ENCODE measurements around the gene PRUNE2.
"Not testable (repeated sequence)": the region's sequence is repeated elsewhere in the genome, so short reads cannot be mapped to it uniquely, and the experiment has no call there.

PRUNE2 gene

DNA sequence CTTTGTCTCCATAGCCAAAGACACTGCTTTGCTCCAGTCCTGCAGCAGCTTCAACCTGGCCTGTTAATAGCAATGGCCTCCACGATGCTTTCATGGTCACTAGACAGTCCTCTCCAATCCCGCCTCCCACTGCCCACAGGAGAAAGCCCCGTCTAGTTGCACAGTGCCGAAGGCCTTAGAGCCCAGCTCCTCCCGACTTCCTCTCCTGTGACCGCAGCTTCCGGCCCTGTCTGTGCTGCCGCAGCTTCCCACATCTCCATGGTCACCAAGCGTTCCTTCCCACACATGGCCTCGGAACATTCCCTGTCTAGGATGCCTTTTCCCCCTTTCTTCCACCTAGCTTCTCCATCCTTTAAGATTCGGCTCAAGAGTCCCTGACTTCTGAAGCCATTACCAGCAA lies 118.2 kb downstream of the PRUNE2 start:
- no peak for DNase-seq

- no peak for DNase-seq
Observed at GRCh38 chr9:76785501-76785900, 120.4 kb downstream of the PRUNE2 start.

DNA sequence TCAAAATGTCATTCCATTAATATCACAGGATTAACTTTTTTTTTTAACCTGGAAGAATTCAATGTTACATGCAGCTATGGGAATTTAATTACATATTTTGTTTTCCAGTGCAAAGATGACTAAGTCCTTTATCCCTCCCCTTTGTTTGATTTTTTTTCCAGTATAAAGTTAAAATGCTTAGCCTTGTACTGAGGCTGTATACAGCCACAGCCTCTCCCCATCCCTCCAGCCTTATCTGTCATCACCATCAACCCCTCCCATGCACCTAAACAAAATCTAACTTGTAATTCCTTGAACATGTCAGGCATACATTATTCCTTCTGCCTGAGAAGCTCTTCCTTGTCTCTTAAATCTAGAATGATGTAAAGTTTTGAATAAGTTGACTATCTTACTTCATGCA lies 121.0 kb downstream of the PRUNE2 start:
- DNase-seq, result no peak

DNA sequence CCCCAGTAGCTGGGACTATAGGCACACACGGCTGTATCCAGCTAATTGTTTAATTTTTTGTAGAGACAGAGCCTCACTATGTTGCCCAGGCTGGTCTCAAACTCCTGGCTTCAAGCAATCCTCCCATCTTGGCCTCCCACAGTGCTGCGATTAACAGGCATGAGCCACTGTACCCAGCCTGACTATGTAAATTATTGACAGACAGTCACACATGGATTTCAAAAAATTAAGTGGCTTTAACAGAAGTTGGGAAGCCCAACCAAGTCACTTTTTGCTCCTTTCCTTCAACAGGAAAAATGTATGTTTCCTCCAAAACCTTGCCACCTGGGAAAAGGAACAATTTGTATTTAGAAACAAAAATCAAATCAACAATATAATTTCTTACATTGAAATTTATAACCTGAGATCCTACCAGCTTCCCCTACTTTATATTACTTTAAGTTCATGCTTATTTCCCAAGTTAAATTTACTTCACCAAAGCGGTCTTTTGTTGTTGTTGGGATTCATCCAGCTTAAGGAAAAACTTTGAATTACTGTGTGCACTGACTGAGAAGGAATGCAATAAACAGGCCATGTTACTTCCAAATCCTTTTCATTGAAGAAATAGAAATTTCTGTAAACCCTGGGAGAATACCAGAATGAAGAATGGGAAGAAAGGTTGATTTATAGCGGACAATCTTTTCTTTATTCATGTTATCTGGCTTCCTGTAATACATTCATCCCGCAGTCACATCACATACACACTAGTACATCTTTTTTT lies 133.0 kb downstream of the PRUNE2 start:
- DNase-seq, result no peak

GRCh38 chr9:76766126-76766525 lies 139.8 kb downstream of the PRUNE2 start:
- DNase-seq, result no peak

DNA sequence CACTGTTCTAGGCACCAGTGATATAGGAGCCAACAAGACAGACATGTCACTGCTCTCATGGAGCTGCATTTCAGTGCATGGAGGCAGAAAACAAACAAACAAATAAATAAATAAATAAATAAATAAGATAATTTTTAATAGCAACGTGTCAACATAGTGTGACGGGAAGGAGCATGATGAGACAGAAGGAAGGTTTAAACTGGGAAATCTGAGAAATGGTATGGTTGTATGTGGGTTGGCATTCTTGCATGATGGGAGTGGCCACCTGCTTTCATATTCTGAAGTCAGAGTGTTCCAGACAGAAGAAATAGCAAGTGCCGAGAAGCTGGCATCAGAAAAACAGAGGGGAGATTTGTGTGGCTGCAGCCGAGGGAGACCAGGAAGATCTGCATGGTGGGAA lies 141.8 kb downstream of the PRUNE2 start, which contains the start of gene PCA3:
Gene PCA3 (plus strand): TSS at position 301 of the 400 bp plus-strand sequence.
- no peak for DNase-seq

- DNase-seq, result no peak
Observed at GRCh38 chr9:76761448-76761847, 144.5 kb downstream of the PRUNE2 start.

GRCh38 chr9:76759732-76760131 lies 146.2 kb downstream of the PRUNE2 start:
- DNase-seq, result no peak

DNA sequence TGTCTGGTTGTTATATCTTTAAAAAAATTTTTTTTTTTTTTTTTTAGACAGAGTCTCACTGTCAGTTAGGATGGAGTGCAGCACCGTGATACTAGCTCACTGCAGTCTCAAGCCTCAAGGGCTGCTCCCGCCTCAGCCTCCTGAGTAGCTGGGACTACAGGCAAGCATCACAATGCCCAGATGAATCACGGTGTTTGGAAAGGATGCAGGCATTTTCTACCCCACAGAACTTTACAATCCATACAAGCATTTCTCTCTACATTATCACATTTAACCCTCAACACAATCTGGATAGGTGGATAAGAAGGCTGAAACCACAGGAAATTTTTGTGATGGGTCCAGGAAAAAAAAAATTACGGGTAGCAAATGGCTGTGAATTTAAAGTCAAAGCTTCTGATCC lies 147.4 kb downstream of the PRUNE2 start:
- DNase-seq, result no peak

- no peak for DNase-seq
Observed at GRCh38 chr9:76756941-76757673, 148.8 kb downstream of the PRUNE2 start.

GRCh38 chr9:76756268-76756640 lies 149.7 kb downstream of the PRUNE2 start:
- DNase-seq, result no peak

DNA sequence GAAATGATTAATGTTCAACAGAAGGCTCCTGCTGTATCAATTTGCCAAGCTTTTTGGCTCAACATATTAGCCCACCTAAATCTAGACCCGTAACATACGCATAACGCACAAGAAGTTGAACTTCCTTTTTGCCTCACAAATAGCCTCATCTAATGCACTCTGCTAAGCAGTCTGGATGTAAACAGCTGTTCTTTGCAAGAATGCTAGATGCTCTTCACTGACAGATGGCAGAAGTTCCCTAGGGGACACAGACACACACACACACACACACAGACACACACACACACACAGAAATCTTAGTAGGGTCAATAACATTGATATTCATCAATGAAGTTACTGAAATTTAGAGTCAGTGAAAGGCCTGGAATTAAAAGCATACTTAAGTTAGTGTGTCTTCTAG lies 154.9 kb downstream of the PRUNE2 start:
- DNase-seq, result no peak

DNA sequence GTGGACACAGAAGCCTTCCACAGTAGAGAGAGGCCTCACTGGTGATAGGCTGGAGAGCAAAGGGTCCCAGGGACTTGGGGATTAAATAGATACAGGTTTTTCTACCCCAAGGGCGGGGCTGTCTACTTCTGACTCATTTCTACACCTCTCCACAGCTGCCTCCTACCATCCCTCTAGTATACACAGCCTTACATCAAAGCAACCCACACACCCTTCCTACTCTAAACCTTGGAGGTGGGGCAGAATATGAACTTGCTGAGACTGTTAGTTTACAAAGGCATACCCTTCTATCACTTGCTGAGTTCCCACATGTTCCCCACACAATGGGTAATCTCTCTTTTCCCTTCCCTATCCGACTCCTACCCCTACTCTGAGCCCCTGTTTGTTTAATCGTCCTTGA lies 161.6 kb downstream of the PRUNE2 start:
- DNase-seq, result no peak

DNA sequence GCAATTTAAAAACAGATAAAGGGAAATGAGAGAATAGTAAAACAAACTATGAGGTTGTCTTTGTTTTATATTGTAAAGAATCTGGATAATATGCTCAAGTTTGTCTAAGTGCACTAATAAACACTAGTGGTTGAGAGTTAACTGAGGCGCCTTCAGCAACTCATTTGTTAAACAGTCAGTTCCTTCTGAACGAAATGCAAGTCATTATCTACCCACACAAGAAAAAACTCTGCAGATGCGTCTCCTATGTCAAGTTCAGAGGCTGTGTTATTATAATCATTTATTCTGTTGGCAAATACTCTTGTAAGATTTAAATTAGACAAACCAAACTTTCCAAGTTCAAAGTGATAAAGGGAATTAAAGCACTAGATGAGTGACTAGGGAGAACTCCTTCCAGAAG lies 162.0 kb downstream of the PRUNE2 start:
- DNase-seq, result no peak

DNA sequence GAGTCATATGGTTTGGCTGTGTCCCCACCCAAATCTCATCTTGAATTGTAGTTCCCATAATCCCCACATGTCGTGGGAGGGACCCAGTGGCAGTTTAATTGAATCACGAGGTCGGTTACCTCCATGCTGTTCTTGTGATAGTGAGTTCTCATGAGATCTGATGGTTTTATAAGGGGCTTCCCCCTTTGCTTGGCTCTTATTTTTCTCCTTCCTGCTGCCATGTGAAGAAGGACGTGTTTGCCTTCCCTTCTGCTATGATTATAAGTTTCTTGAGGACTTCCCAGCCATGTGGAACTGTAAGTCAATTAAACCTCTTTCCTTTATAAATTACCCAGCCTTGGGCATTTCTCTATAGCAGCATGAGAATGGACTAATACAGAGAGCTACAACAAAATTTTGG lies 163.0 kb downstream of the PRUNE2 start:
- DNase-seq, result not testable (repeated sequence)

DNA sequence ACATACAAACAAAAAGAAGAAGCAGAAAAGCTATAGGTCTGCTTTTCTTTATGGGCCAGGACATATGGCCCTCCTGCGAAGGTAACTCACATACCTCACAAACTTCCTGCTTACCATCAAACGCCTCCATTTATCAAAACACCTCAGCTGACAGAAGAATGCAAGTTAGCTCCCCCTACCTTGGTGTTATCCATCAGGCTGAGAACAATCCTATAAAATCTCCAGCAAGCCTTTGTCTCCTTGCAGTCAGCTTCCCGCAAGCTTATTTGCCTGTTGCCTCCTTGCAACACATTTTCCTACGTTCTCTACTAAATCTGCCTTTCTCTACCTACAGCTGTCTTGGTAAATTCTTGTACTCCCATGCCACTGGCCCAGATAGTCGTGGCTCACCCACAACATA lies 164.4 kb downstream of the PRUNE2 start:
- no peak for DNase-seq

DNA sequence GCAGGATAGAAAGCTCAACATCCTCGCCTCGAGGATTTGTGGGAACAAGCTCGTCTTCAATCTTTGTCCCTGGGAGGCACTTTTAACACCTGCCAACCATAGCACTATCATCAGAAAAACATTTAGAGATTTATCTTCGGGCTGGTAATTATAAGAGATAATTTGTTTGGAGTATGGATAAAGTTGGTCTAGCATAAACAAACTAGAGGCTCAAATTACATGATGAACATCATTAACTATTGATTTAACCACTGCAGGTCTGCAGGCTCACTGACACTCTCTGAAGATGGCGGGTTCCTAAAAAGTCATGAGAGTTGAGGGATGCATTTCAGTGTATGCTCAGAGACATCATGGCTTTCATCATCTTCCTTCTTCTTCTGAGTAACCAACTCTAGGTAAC lies 167.5 kb downstream of the PRUNE2 start:
- DNase-seq, result no peak

DNA sequence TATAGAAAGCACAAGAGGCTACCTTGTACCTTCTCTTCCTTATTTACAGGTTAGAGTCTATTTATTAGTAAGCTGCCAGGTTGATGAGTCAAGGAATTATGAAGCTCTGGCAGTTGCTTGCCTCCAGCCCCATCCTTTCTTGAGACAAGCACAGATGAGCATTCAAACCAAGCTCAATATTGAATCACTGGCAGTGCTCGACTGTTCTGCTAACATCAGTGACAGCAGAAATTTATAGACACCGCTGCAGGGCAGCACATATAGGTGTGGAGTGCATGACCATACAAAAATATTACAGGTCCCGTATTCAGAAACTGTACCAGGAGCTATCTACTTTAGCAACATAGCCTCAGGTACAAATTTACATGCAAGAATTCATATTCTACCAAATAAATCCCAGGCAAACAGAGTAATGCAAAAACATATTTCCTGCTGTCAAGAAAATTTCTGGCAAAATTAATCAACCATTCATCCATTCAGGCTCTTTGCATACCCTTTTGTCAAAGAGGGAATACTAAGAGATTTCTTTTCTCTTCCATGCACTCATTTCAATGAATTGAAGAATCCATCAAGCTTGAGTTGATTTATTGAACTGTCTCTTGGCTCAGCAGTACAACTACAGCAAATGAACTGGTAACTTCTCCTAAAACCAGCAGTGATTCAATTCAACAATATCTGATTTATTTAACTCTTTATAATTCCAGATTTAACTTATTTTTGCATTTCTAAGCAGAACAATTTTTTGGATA lies 168.6 kb downstream of the PRUNE2 start:
- DNase-seq, result no peak

- DNase-seq, result no peak
Observed at GRCh38 chr9:76734716-76735115, 171.2 kb downstream of the PRUNE2 start.

DNA sequence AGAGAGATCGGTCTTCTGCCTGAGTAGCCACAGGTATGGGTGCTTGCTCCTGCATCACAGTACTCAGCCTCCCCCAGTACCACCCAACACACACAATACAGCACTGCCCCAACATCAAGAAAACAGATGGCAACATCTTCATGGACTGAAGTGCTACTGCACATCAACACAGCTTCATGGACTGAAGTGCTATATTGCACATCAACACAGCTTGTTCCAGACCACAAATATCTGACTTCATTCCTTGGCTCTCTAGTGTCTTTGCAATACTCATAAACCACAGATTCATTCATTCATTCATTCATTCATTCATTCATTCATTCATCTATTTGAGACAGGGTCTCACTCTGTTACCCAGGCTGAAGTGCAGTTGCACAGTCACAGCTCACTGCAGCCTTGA lies 172.8 kb downstream of the PRUNE2 start:
- DNase-seq, result no peak

DNA sequence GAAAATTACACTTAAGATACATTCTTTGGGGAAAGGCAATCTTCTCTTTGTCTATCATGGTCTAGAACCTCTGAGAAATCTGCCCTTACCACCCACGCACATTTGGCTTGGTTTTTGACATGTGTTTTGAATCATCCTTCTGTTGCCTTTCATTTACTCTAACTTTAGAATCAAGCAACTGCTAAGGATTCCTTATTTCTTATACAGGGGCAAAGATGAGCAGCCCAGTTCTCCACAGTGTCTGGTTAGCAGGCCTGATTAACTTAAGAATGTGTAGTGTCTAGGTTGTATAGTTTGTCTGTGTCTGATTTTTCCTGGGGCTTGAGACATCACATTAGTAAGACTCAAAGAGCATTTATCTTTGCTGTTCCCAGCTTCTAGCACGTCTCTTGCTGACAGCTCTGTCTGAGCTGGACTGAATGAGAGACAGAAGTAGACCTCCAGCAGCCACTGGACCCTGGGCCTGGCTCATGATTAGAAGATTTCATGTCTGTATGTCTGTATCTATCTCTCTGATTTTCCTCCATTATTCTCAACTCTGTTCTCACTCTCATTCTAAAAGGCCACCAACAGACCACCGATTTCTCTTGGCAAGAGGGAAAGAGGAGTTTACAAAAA lies 173.5 kb downstream of the PRUNE2 start:
- DNase-seq, result no peak

DNA sequence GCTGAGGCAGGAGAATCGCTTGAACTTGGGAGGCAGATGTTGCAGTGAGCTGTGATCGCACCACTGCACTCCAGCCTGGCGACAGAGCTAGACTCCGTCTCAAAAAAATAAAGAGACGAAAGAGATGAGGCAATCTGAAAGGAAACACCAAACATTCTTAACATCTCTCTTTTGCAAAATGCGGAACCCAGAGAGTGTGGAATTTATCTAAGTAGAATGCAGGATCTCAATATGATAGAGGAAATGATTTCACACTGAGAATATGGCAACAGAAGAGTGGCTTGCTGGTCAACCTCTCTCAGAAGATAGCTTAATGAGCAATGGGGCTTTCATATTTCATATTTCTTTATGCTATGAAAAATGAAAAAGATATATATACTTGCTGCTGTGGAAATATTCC lies 175.1 kb downstream of the PRUNE2 start:
- no peak for DNase-seq
